Measurements from ENCODE around the gene PRPH. TPM values are rescaled to one million over a fixed set of nuclear protein-coding genes. Genes with fewer than 3 reads are reported as not detected.

PRPH gene
- polyA plus RNA-seq, 1 donor = not detected

- DNase-seq = no peak
Observed at GRCh38 chr12:49346659-49347310, 51.8 kb downstream of the PRPH start, which contains the start of gene DNAJC22. Gene DNAJC22 (plus strand): TSS chr12:49346888. CDS start chr12:49348873, 1,985 bp downstream.

GRCh38 chr12:49347311-49348193 lies 52.6 kb downstream of the PRPH start:
- peak; percentile 83 for DNase-seq

Other genes with a start within 250 kb of the PRPH start
- gene KMT2D, start 234.4 kb upstream of the PRPH start, polyA plus RNA-seq (ENCODE audit: insufficient read length) = 57.7 TPM
- gene RHEBL1, start 225.2 kb upstream of the PRPH start, polyA plus RNA-seq (ENCODE audit: insufficient read length) = 1.8 TPM
- 0.25 TPM for gene DHH, start 200.3 kb upstream of the PRPH start, polyA plus RNA-seq (ENCODE audit: insufficient read length)
- gene LMBR1L, start 184.3 kb upstream of the PRPH start, polyA plus RNA-seq (ENCODE audit: insufficient read length) = 87.7 TPM
- 1,176 TPM for gene TUBA1B, start 163.8 kb upstream of the PRPH start, polyA plus RNA-seq (ENCODE audit: insufficient read length)
- 433 TPM for gene TUBA1A, start 106.1 kb upstream of the PRPH start, polyA plus RNA-seq (ENCODE audit: insufficient read length)
- gene TUBA1C, start 30.1 kb upstream of the PRPH start, polyA plus RNA-seq (ENCODE audit: insufficient read length) = 123 TPM
- gene TROAP, start 28.1 kb downstream of the PRPH start, polyA plus RNA-seq (ENCODE audit: insufficient read length) = 35.9 TPM
- gene C1QL4, start 42.0 kb downstream of the PRPH start, polyA plus RNA-seq (ENCODE audit: insufficient read length) = 1.2 TPM
- 30.2 TPM for gene DNAJC22, start 51.7 kb downstream of the PRPH start, polyA plus RNA-seq (ENCODE audit: insufficient read length)
- 60.5 TPM for gene SPATS2, start 72.3 kb downstream of the PRPH start, polyA plus RNA-seq (ENCODE audit: insufficient read length)
- gene KCNH3, start 243.9 kb downstream of the PRPH start, polyA plus RNA-seq (ENCODE audit: insufficient read length) = 5.2 TPM